WTC11 (cell line): ENCODE results near the gene ALLC.

Source experiments
- ATF3 ChIP-seq: sonication (generic); formaldehyde crosslinking; conservative IDR thresholded peaks from 2 replicates; pipeline ENCODE4 v1.8.1; 2022; ENCODE audit warnings: mild to moderate bottlenecking, missing genetic modification reagents
- CTCF ChIP-seq: fragments of 200-600 bp; IDR thresholded peaks from 2 replicates; pipeline ENCODE4 v1.8.0; 2022; ENCODE audit warnings: antibody characterized with exemption
- FOXJ3 ChIP-seq: sonication (generic); formaldehyde crosslinking; IDR thresholded peaks from 2 replicates; pipeline ENCODE4 v1.9.0; 2021; ENCODE audit warnings: missing genetic modification reagents, mild to moderate bottlenecking, borderline replicate concordance
- RELA ChIP-seq: sonication (generic); formaldehyde crosslinking; IDR thresholded peaks from 2 replicates; pipeline ENCODE4 v1.8.1; 2022; ENCODE audit warnings: missing genetic modification reagents, mild to moderate bottlenecking, borderline replicate concordance
- USF2 ChIP-seq: sonication (generic); formaldehyde crosslinking; IDR thresholded peaks from 2 replicates; pipeline ENCODE4 v1.8.1; 2023; ENCODE audit warnings: mild to moderate bottlenecking, missing genetic modification reagents, moderate library complexity
- TF ChIP-seq, protein P1 (sequence below): sonication (generic); formaldehyde crosslinking; IDR thresholded peaks from 2 replicates; pipeline ENCODE4 v1.8.1; 2022; ENCODE audit warnings: low read depth, mild to moderate bottlenecking, moderate library complexity, missing genetic modification reagents, borderline replicate concordance
- TF ChIP-seq, protein P2 (sequence below): sonication (generic); formaldehyde crosslinking; IDR thresholded peaks from 2 replicates; pipeline ENCODE4 v1.8.1; 2023; ENCODE audit warnings: mild to moderate bottlenecking, missing genetic modification reagents

DNA sequence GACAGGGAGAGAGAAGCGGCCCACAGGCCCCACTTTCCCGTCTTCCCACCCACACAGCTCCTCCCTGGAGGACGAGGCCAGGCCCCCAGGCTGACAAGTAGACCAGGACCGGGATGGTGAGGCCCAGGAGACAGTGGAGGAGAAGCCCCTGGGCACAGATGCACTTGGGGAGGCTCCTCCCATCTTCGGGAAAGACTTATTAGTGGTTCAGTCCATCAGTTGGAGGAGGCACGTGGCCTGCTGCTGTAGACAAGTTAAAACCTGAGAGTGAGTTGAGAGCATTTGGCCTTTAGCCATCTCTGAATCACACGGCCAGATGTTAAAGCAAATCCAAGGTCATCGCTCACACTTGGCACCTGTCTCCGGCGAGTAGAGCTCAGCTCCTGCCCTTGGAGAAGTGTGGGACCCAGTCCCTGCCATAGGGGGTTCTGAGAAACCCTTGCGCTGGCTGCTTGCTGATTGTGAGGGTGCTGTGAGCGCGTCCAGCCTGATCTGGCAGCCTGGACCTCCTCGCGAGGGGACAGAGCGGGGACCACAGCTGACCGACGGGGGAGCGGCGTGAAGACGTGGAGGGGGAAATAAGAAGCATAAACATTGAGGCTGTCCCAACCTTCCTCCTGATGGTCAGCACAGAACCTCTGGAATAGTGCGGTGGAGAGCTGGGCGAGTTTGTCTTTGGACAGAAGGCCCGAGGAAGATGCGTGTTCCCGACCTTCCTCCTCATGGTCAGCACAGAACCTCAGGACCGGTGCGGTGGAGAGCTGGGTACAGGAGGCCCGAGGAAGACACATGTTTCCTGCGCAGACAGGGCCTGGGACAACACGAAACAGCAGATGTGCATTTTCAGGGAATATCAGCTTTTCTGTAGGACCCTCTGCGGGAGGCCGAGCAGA is 24.7 kb upstream of the ALLC start:
- TF ChIP-seq, protein P1, sequence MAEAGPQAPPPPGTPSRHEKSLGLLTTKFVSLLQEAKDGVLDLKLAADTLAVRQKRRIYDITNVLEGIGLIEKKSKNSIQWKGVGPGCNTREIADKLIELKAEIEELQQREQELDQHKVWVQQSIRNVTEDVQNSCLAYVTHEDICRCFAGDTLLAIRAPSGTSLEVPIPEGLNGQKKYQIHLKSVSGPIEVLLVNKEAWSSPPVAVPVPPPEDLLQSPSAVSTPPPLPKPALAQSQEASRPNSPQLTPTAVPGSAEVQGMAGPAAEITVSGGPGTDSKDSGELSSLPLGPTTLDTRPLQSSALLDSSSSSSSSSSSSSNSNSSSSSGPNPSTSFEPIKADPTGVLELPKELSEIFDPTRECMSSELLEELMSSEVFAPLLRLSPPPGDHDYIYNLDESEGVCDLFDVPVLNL: no peak
- TF ChIP-seq USF2 (CRISPR knock-in tag) (no peak), ATF3 (CRISPR knock-in tag) (no peak), CTCF (no peak), FOXJ3 (CRISPR knock-in tag) (no peak), RELA (CRISPR knock-in tag) (no peak)
- TF ChIP-seq, protein P2, sequence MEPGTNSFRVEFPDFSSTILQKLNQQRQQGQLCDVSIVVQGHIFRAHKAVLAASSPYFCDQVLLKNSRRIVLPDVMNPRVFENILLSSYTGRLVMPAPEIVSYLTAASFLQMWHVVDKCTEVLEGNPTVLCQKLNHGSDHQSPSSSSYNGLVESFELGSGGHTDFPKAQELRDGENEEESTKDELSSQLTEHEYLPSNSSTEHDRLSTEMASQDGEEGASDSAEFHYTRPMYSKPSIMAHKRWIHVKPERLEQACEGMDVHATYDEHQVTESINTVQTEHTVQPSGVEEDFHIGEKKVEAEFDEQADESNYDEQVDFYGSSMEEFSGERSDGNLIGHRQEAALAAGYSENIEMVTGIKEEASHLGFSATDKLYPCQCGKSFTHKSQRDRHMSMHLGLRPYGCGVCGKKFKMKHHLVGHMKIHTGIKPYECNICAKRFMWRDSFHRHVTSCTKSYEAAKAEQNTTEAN (CRISPR knock-in tag): no peak
